GM18499 (cell line): ENCODE results near the gene PIK3R5.
"Not testable (repeated sequence)": the region's sequence is repeated elsewhere in the genome, so short reads cannot be mapped to it uniquely, and the experiment has no call there.

ENCODE experiments used
- ATAC-seq: cut with Tn5 transposase; IDR thresholded peaks from one replicate; pipeline ENCODE4 v1.9.1; 2021; ENCODE audit warnings: moderate number of reproducible peaks; ENCODE audit not compliant: insufficient read depth, unreplicated experiment

Gene PIK3R5

GRCh38 chr17:8965394-8966168, at the start of gene PIK3R5:
Gene PIK3R5, minus strand, starts transcription at chr17:8965707. Its CDS starts 54,213 bp downstream, at chr17:8911494.
- ATAC-seq, result no peak

GRCh38 chr17:9011001-9011400, 45.5 kb upstream of the PIK3R5 start:
- ATAC-seq, result no peak

GRCh38 chr17:9009737-9010136, 44.2 kb upstream of the PIK3R5 start:
- no peak for ATAC-seq

GRCh38 chr17:9009096-9009495, 43.6 kb upstream of the PIK3R5 start:
- ATAC-seq, result no peak

GRCh38 chr17:9007052-9007714, 41.7 kb upstream of the PIK3R5 start:
- ATAC-seq, result no peak

- ATAC-seq, result no peak
Observed at GRCh38 chr17:9006175-9006767, 40.8 kb upstream of the PIK3R5 start.

GRCh38 chr17:9004961-9005285, 39.4 kb upstream of the PIK3R5 start:
- ATAC-seq, result no peak

GRCh38 chr17:9004132-9004960, 38.8 kb upstream of the PIK3R5 start:
- no peak for ATAC-seq

- ATAC-seq, result no peak
Observed at GRCh38 chr17:9003355-9004131, 38.0 kb upstream of the PIK3R5 start.

- no peak for ATAC-seq
Observed at GRCh38 chr17:9002606-9003354, 37.3 kb upstream of the PIK3R5 start.

- ATAC-seq, result no peak
Observed at GRCh38 chr17:9002227-9002605, 36.7 kb upstream of the PIK3R5 start.

- ATAC-seq, result no peak
Observed at GRCh38 chr17:9001559-9001958, 36.1 kb upstream of the PIK3R5 start.

GRCh38 chr17:8997994-8998628, 32.6 kb upstream of the PIK3R5 start:
- no peak for ATAC-seq

- no peak for ATAC-seq
Observed at GRCh38 chr17:8995711-8996110, 30.2 kb upstream of the PIK3R5 start.

- ATAC-seq, result no peak
Observed at GRCh38 chr17:8994319-8994718, 28.8 kb upstream of the PIK3R5 start.

GRCh38 chr17:8991514-8992285, 26.2 kb upstream of the PIK3R5 start:
- no peak for ATAC-seq

GRCh38 chr17:8988263-8988935, 22.9 kb upstream of the PIK3R5 start:
- not testable (repeated sequence) for ATAC-seq

GRCh38 chr17:8986295-8986694, 20.8 kb upstream of the PIK3R5 start:
- ATAC-seq, result no peak
